GM12878 (cell line): Measurements from ENCODE around the gene BTG1. TPM values are rescaled to one million over a fixed set of nuclear protein-coding genes. Genes with fewer than 3 reads are reported as not detected.

ENCODE experiments used
- BCL11A ChIP-seq: IDR thresholded peaks from 2 replicates; pipeline ENCODE4 v1.6.1; 2011; ENCODE audit warnings: low read depth, low read length
- CHD1 ChIP-seq: IDR thresholded peaks from 2 replicates; pipeline ENCODE4 v1.6.1; 2012; ENCODE audit warnings: low read depth, low read length, improper control_type of control experiment
- E2F8 ChIP-seq: fragments of 450-650 bp; IDR thresholded peaks from 2 replicates; pipeline ENCODE4 v1.6.1; 2018; ENCODE audit warnings: mild to moderate bottlenecking, low read depth, moderate library complexity; ENCODE audit not compliant: partially characterized antibody
- FOXM1 ChIP-seq: IDR thresholded peaks from 2 replicates; pipeline ENCODE4 v1.6.1; 2012; ENCODE audit warnings: low read depth, mild to moderate bottlenecking, inconsistent platforms, low read length, moderate library complexity
- IKZF1 ChIP-seq: fragments of 450-650 bp; conservative IDR thresholded peaks from 2 replicates; pipeline ENCODE4 v1.6.1; 2017; ENCODE audit warnings: antibody characterized with exemption, mild to moderate bottlenecking
- IKZF2 ChIP-seq, 2 experiments: fragments of 450-650 bp; IDR thresholded peaks; 2 replicates each; pipeline ENCODE4 v1.6.1; 2017; ENCODE audit warnings: mild to moderate bottlenecking in 2 of 2, moderate library complexity in 2 of 2
- JUNB ChIP-seq: IDR thresholded peaks from 2 replicates; pipeline ENCODE4 v1.6.1; 2016; ENCODE audit warnings: antibody characterized with exemption, mild to moderate bottlenecking
- MLLT1 ChIP-seq: fragments of 450-650 bp; IDR thresholded peaks from 2 replicates; pipeline ENCODE4 v1.6.1; 2016; ENCODE audit warnings: mild to moderate bottlenecking
- NFXL1 ChIP-seq: fragments of 450-650 bp; IDR thresholded peaks from 2 replicates; pipeline ENCODE4 v1.6.1; 2017; ENCODE audit warnings: antibody characterized with exemption, mild to moderate bottlenecking, borderline replicate concordance
- PAX5 ChIP-seq: IDR thresholded peaks from 2 replicates; pipeline ENCODE4 v1.6.1; 2011; ENCODE audit warnings: low read depth, low read length, borderline replicate concordance
- POLR2A ChIP-seq: IDR thresholded peaks from 2 replicates; pipeline ENCODE4 v1.6.1; 2011; ENCODE audit warnings: low read depth, mild to moderate bottlenecking, low read length
- POLR2AphosphoS2 ChIP-seq: IDR thresholded peaks from 2 replicates; pipeline ENCODE4 v1.6.1; 2011; ENCODE audit warnings: low read depth, mild to moderate bottlenecking, low read length, improper control_type of control experiment, moderate library complexity
- RBBP5 ChIP-seq: fragments of 200-600 bp; sonication (generic); conservative IDR thresholded peaks from 2 replicates; pipeline ENCODE4 v1.6.1; 2016
- SMAD1 ChIP-seq: fragments of 450-650 bp; IDR thresholded peaks from 2 replicates; pipeline ENCODE4 v1.6.1; 2018; ENCODE audit warnings: mild to moderate bottlenecking, low read depth; ENCODE audit not compliant: partially characterized antibody
- SMARCA5 ChIP-seq: fragments of 450-650 bp; IDR thresholded peaks from 2 replicates; pipeline ENCODE4 v1.6.1; 2017; ENCODE audit warnings: mild to moderate bottlenecking
- SRF ChIP-seq, 2 experiments: IDR thresholded peaks; 2 replicates each; pipeline ENCODE4 v1.6.1; 2011; ENCODE audit warnings: low read depth in 2 of 2, low read length in 2 of 2, mild to moderate bottlenecking in 1 of 2, moderate library complexity in 1 of 2
- TCF7 ChIP-seq: IDR thresholded peaks from 2 replicates; pipeline ENCODE4 v1.6.1; 2014; ENCODE audit warnings: antibody characterized with exemption, borderline replicate concordance
- ZBED1 ChIP-seq: IDR thresholded peaks from 2 replicates; pipeline ENCODE4 v1.6.1; 2016; ENCODE audit warnings: borderline replicate concordance
- ZBTB11 ChIP-seq: fragments of 450-650 bp; formaldehyde crosslinking; IDR thresholded peaks from 2 replicates; pipeline ENCODE4 v1.5.0; 2022; ENCODE audit warnings: mild to moderate bottlenecking, missing genetic modification characterization
- ZZZ3 ChIP-seq: IDR thresholded peaks from 2 replicates; pipeline ENCODE4 v1.6.1; 2011; ENCODE audit warnings: low read depth; ENCODE audit not compliant: control insufficient read depth, insufficient read length
- polyA plus RNA-seq, 11 experiments: library from polyadenylated mRNA; depleted of rRNA in 4 of 11; unstranded in 6 of 11; stranded (reverse) in 5 of 11; fragments of >200 nt; fragmentation: Nextera tagmentation in 4 of 11; fragmentation: Illumina TruSeq in 1 of 11; extraction: Ambion mirVana in 4 of 11; extraction: Trizol in 1 of 11; gene quantifications; 1 replicate in 1 of 11; 2 replicates in 10 of 11; pipeline versions ENCODE4 v1.2.1 to v1.2.3, GENCODE V29; 2011 to 2016; ENCODE audit warnings: inconsistent platforms in 2 of 11, missing spikeins in 2 of 11, low read depth in 1 of 11
- total RNA-seq, 4 experiments: library from RNA; depleted of rRNA in 3 of 4; stranded (reverse); fragments of >200 nt in 3 of 4; fragmentation: Illumina TruSeq in 1 of 4; extraction: Trizol in 1 of 4; gene quantifications; 2 replicates each; pipeline versions ENCODE4 v1.2.1 to v1.2.3, GENCODE V29; 2013 to 2021
- TF ChIP-seq, protein P1 (sequence below): IDR thresholded peaks from 2 replicates; pipeline ENCODE4 v1.6.1; 2011; ENCODE audit warnings: low read depth, low read length, improper control_type of control experiment, borderline replicate concordance

The BTG1 gene
- total and polyA plus RNA-seq, 10 of the 15 experiments (the other 5 are each of a cell fraction or from before 2014, with no cell fraction given): 23.7 to 194 (median 56.4) TPM

GRCh38 chr12:92144631-92145480 lies 790 bp downstream of the BTG1 start (continued):
- TF ChIP-seq, protein P1, sequence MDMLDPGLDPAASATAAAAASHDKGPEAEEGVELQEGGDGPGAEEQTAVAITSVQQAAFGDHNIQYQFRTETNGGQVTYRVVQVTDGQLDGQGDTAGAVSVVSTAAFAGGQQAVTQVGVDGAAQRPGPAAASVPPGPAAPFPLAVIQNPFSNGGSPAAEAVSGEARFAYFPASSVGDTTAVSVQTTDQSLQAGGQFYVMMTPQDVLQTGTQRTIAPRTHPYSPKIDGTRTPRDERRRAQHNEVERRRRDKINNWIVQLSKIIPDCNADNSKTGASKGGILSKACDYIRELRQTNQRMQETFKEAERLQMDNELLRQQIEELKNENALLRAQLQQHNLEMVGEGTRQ: no peak; the same call in 1 of the 2 replicates
- TF ChIP-seq RBBP5: no peak
- no peak for TF ChIP-seq ZBED1
- peak; percentile 39 for TF ChIP-seq SMAD1
- TF ChIP-seq FOXM1: no peak
- no peak for TF ChIP-seq NFXL1
- TF ChIP-seq E2F8: no peak
- TF ChIP-seq ZZZ3: no peak
- no peak for TF ChIP-seq ZBTB11 (CRISPR knock-in tag)
- no peak for TF ChIP-seq IKZF2 (IDR thresholded peaks at IDR 0.05)
- peak; percentile 91 for TF ChIP-seq MLLT1
- no peak for TF ChIP-seq BCL11A
- TF ChIP-seq SRF (IDR thresholded peaks at IDR 0.05; ENCODE audit: low read depth in 2 of 2, low read length in 2 of 2): no peak
- no peak for TF ChIP-seq SMARCA5
- 0 out of 2 replicates have a peak, but pooled peaks have one; percentile 62 for TF ChIP-seq POLR2AphosphoS2
- peak; percentile 54; the same call in 1 of the 2 replicates for TF ChIP-seq IKZF1
- no peak for TF ChIP-seq JUNB
- TF ChIP-seq PAX5: peak; percentile 6; the same call in 1 of the 2 replicates
- peak; percentile 96 for TF ChIP-seq POLR2A
- TF ChIP-seq TCF7: no peak
- TF ChIP-seq CHD1: 0 out of 2 replicates have a peak, but pooled peaks have one; percentile 13
